Neuronal stem cell (in vitro differentiated cells): ENCODE data around the gene JMJD4.
A peak's percentile ranks its signal among the peaks of the same experiment; 100 is the strongest.

Experiments
- DNase-seq: peaks from one replicate; pipeline ENCODE4 v3.0.0-alpha.2; 2013; ENCODE audit warnings: low spot score
- H2AFZ ChIP-seq: one replicate; pipeline ENCODE4 v1.6.1; 2013; ENCODE audit warnings: mild to moderate bottlenecking, low read length, inconsistent platforms
- H2AK5ac ChIP-seq: 2 replicates; pipeline ENCODE4 v1.6.1; 2013; ENCODE audit warnings: low read depth, mild to moderate bottlenecking, inconsistent platforms, low read length, moderate library complexity, mixed read lengths
- H2BK120ac ChIP-seq: 2 replicates; pipeline ENCODE4 v1.6.1; 2013; ENCODE audit warnings: low read depth, mild to moderate bottlenecking, inconsistent platforms, low read length, moderate library complexity, mixed read lengths
- H2BK12ac ChIP-seq: one replicate; pipeline ENCODE4 v1.6.1; 2013; ENCODE audit warnings: low read length, inconsistent platforms
- H2BK15ac ChIP-seq: 2 replicates; pipeline ENCODE4 v1.6.1; 2013; ENCODE audit warnings: mild to moderate bottlenecking, low read length, inconsistent platforms, mixed read lengths
- H2BK5ac ChIP-seq: one replicate; pipeline ENCODE4 v1.6.1; 2013; ENCODE audit warnings: inconsistent platforms, mild to moderate bottlenecking, low read length, moderate library complexity
- H3K14ac ChIP-seq: one replicate; pipeline ENCODE4 v1.6.1; 2013; ENCODE audit warnings: low read length, inconsistent platforms
- H3K18ac ChIP-seq: 2 replicates; pipeline ENCODE4 v1.6.1; 2013; ENCODE audit warnings: low read length, inconsistent platforms
- H3K23ac ChIP-seq: 2 replicates; pipeline ENCODE4 v1.6.1; 2013; ENCODE audit warnings: low read depth, mild to moderate bottlenecking, mixed read lengths, low read length, inconsistent platforms; ENCODE audit not compliant: poor library complexity
- H3K27ac ChIP-seq: replicated peaks from 3 replicates; pipeline ENCODE4 v1.5.1; 2013; ENCODE audit warnings: low read length, inconsistent platforms
- H3K27me3 ChIP-seq, 3 experiments: 2 replicates each; pipeline ENCODE4 v1.6.1; 2013; ENCODE audit warnings: low read length in 3 of 3, mild to moderate bottlenecking in 2 of 3, inconsistent platforms in 1 of 3, low read depth in 1 of 3, mixed read lengths in 1 of 3, moderate library complexity in 1 of 3; ENCODE audit not compliant: control insufficient read depth in 3 of 3, insufficient read depth in 3 of 3
- H3K36me3 ChIP-seq, 2 donors: replicated peaks in 1 of 2; 2 replicates each; pipeline ENCODE4 v1.6.1; 2013; ENCODE audit warnings: low read length in 2 of 2; ENCODE audit not compliant: control insufficient read depth in 2 of 2, insufficient read depth in 2 of 2
- H3K4ac ChIP-seq: 2 replicates; pipeline ENCODE4 v1.6.1; 2013; ENCODE audit warnings: inconsistent platforms, mild to moderate bottlenecking, low read length, moderate library complexity
- H3K4me1 ChIP-seq, 2 donors: 1 replicate in 1 of 2; 2 replicates in 1 of 2; pipeline ENCODE4 v1.6.1; 2013; ENCODE audit warnings: low read length in 2 of 2, low read depth in 1 of 2; ENCODE audit not compliant: control insufficient read depth in 2 of 2, insufficient read depth in 1 of 2
- H3K4me2 ChIP-seq: one replicate; pipeline ENCODE4 v1.6.1; 2013; ENCODE audit warnings: mild to moderate bottlenecking, low read length, inconsistent platforms; ENCODE audit not compliant: insufficient read depth, poor library complexity, severe bottlenecking
- H3K4me3 ChIP-seq, 2 donors: 2 replicates each; pipeline ENCODE4 v1.5.1; 2013; ENCODE audit warnings: low read length in 2 of 2, mild to moderate bottlenecking in 2 of 2, inconsistent platforms in 1 of 2, moderate library complexity in 1 of 2
- H3K79me1 ChIP-seq: one replicate; pipeline ENCODE4 v1.6.1; 2013; ENCODE audit warnings: low read depth, mild to moderate bottlenecking, inconsistent platforms, low read length, moderate library complexity
- H3K9ac ChIP-seq: one replicate; pipeline ENCODE4 v1.6.1; 2013; ENCODE audit warnings: mild to moderate bottlenecking, low read depth, low read length, inconsistent platforms; ENCODE audit not compliant: poor library complexity
- H3K9me3 ChIP-seq, 2 donors: replicated peaks in 1 of 2; 2 replicates each; pipeline versions ENCODE3 to v1.6.1; 2013; ENCODE audit warnings: low read length in 2 of 2, mild to moderate bottlenecking in 2 of 2, inconsistent platforms in 1 of 2, low read depth in 1 of 2, mixed read lengths in 1 of 2, moderate library complexity in 1 of 2; ENCODE audit not compliant: control insufficient read depth in 2 of 2, insufficient read depth in 1 of 2
- H4K8ac ChIP-seq: one replicate; pipeline ENCODE4 v1.6.1; 2013; ENCODE audit warnings: low read depth, mild to moderate bottlenecking, inconsistent platforms, low read length, moderate library complexity
- H4K91ac ChIP-seq: one replicate; pipeline ENCODE4 v1.6.1; 2013; ENCODE audit warnings: low read length, low read depth, mild to moderate bottlenecking, inconsistent platforms; ENCODE audit not compliant: poor library complexity
- WGBS, 2 donors: extraction: QIAGEN DNeasy Blood & Tissue Kit; methylation state at CpG; one replicate each; pipeline ENCODE4 v1.1.7; 2013; ENCODE audit warnings: missing lambda C conversion rate in 2 of 2, mixed read lengths in 1 of 2; ENCODE audit not compliant: insufficient read length in 2 of 2, insufficient replicate concordance in 1 of 2; ENCODE audit errors: extremely low coverage in 2 of 2; 5-methylcytosine and 5-hydroxymethylcytosine counted together

The JMJD4 gene

DNA sequence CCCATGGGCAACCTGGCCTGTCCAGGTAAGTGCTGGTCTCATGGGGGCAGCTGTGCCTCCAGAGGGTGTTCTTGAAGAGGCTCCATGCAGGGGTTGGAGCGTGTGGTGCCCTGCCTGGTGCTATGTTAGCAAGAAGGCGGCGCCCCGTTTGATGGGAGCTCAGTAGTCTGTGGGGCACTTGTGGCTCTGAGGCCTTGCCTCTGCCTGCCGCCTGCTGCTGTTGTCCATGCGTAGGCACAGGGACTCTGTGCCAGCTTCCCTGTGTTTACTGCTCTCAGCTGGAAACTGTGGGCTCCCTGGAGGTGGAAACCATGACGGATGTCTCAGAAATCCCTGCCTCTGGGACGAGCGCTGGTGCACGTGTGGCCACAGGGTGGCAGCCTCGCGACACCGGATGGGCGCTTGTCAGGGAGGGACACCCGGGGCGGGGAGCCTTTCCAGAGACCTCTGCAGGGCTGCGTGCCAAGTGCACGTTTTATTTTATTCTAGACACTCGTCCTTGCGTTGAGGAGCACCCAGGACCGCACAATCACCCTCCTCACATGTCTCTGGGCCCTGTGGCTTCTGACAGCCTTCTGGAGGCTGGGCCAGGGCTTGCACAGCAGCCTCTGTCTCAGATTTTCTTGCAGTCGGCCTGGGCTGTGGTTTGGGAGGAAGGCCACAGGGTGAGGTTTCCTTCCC is 27.3 kb upstream of the JMJD4 start:
- Histone ChIP-seq H3K4ac (no peak overlapping the region), H2AK5ac (no peak overlapping the region), H3K9me3 (peaks cover 0 to 1% of the 10 kb centered on the region in 2 donors), H3K14ac (no peak overlapping the region), H3K23ac (no peak overlapping the region), H3K4me3 (no peak overlapping the region), H3K18ac (no peak overlapping the region), H3K27me3 (no peaks in the 10 kb centered on the region), H2BK5ac (no peak overlapping the region), H4K91ac (no peak overlapping the region), H2BK120ac (no peak overlapping the region), H2AFZ (no peak overlapping the region), H3K4me2 (no peak overlapping the region), H2BK12ac (no peak overlapping the region), H4K8ac (no peak overlapping the region), H3K79me1 (peaks cover 8% of the 10 kb centered on the region), H3K36me3 (peaks cover 49 to 73% of the 10 kb centered on the region in 2 donors), H3K27ac (no peak overlapping the region), H3K4me1 (no peaks in the 10 kb centered on the region), H2BK15ac (no peak overlapping the region), H3K9ac (no peak overlapping the region)
- WGBS, 2 donors = no CpG with 5 or more reads among the region's 22 CpGs
- DNase-seq = peak; percentile 59

DNA sequence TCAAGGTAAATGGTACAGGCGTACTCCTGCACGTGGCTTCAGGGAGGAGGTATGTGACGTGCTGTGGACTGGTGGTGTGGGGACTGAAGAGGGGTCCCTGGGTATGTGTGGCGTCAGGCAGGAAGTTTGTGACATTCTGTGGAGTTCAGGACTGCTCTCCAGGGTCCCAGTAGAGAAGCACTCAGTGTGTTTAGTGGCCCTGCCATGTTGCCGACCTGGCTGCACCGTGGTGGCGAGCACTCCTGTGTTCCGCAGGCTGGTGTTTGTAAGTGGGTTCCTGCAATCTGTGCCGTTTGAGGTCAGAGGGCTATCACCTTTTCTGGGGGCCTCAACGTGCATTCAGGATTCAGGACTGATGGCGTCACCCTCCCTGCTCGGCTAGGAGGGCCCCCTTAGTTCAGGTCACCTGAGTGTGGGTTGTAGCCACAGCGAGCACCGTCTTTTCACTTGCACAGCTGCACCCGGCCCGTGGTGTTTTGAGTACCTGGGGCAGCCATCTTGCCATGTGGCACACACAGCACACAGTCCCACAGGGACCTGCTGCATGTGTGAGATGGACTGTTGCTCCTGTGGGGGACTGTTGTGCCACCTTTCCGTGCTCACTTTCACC is 26.6 kb upstream of the JMJD4 start:
- no peak overlapping the region for H4K8ac ChIP-seq
- DNase-seq = no peak
- H3K27me3 ChIP-seq = no peaks in the 10 kb centered on the region
- H3K27ac ChIP-seq = no peak overlapping the region
- no peak overlapping the region for H3K9ac ChIP-seq
- no peak overlapping the region for H4K91ac ChIP-seq
- no peak overlapping the region for H2AK5ac ChIP-seq
- no peak overlapping the region for H2BK15ac ChIP-seq
- H3K36me3 ChIP-seq = peaks cover 48 to 73% of the 10 kb centered on the region in 2 donors
- H3K23ac ChIP-seq = no peak overlapping the region
- H3K4me2 ChIP-seq = no peak overlapping the region
- H3K14ac ChIP-seq = no peak overlapping the region
- no peak overlapping the region for H3K4ac ChIP-seq
- no peak overlapping the region for H3K18ac ChIP-seq
- H3K4me1 ChIP-seq = no peaks in the 10 kb centered on the region
- no peak overlapping the region for H2AFZ ChIP-seq
- WGBS, 2 donors = no CpG with 5 or more reads among the region's 17 CpGs
- no peak overlapping the region for H2BK5ac ChIP-seq
- H2BK120ac ChIP-seq = no peak overlapping the region
- no peaks in the 10 kb centered on the region for H3K9me3 ChIP-seq
- H2BK12ac ChIP-seq = no peak overlapping the region
- H3K79me1 ChIP-seq = peaks cover 8% of the 10 kb centered on the region
- H3K4me3 ChIP-seq = no peak overlapping the region

DNA sequence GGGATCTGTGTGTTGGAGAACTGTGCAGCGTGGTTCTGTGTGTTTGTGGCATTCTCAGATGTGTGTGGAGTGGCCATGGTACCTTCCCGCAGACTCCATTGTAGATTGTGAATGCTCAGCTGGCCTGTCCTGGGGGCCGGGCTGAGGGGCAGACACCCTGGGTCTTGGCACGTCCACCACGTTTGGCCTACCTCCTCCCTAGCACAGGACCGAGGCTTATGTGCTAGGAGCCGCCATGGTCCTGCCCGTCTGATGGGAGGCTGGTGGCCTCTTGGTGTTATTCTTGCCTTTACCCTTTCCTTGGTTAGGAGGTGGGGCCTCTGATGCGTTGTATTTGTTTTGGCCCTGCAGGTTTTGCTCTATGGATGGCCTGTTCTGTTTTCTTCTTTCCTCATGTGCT is 25.3 kb upstream of the JMJD4 start:
- Histone ChIP-seq H4K91ac (no peak overlapping the region), H3K4me3 (no peak overlapping the region), H2AFZ (no peak overlapping the region), H3K4ac (no peak overlapping the region), H3K27me3 (no peaks in the 10 kb centered on the region), H3K18ac (no peak overlapping the region), H3K36me3 (peaks cover 49 to 76% of the 10 kb centered on the region in 2 donors), H3K9me3 (no peaks in the 10 kb centered on the region), H2BK5ac (peak overlapping the region; percentile 19), H3K4me2 (no peak overlapping the region), H2BK12ac (no peak overlapping the region), H3K4me1 (no peaks in the 10 kb centered on the region), H4K8ac (no peak overlapping the region), H3K23ac (no peak overlapping the region), H3K27ac (no peak overlapping the region), H3K79me1 (peaks cover 10% of the 10 kb centered on the region), H3K9ac (no peak overlapping the region), H2BK15ac (no peak overlapping the region), H3K14ac (no peak overlapping the region), H2BK120ac (no peak overlapping the region), H2AK5ac (no peak overlapping the region)
- WGBS, 2 donors = no CpG with 5 or more reads among the region's 9 CpGs
- no peak for DNase-seq

DNA sequence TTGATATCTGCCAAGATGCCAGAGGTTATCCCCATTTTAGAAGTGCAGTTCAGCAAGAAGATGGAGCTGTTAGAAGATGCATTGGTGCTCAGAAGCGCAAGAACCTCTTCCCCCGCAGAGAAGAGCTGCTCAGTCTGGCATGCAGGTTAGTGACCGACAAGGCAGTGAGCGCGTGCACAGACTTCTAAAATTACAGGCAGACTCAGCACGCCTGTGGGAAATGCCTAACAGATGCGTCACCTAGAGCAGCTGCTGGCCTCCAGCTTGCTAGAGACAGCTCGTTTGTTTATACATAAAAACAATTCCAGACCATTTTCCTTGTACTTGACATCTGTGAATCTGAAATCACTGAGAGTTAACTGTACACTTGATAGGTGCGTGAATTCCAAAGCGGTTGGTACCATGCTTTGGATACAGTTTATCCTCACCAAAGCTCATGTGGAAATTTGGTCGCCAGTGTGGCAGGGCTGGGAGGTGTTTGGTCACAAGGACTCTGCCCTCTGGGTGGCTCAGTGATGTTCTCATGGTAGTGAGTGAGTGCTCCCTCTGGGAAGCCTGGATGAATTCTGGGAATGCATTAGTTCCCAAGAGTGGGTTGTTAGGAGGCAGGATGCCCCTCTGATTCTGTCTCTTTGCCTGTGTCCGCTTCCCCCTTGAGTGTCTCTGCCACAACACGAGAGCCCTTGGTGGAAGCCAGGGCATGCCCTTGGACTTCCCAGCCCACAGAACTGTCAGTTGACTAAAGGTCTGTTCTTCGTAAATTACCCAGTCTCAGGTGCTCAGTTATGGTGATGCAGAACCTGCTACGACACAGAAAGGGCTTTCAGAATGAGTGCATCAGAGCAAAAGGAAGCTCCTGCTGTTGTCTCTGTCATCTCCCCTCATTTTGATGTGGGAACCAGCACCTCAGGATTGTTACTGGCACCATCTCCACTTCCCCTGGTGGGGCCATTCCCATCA is 24.5 kb upstream of the JMJD4 start:
- H2BK120ac ChIP-seq = no peak overlapping the region
- DNase-seq = no peak
- no peaks in the 10 kb centered on the region for H3K27me3 ChIP-seq
- H3K4me2 ChIP-seq = no peak overlapping the region
- no peak overlapping the region for H3K27ac ChIP-seq
- H3K18ac ChIP-seq = no peak overlapping the region
- H3K79me1 ChIP-seq = peaks cover 10% of the 10 kb centered on the region
- no peak overlapping the region for H3K14ac ChIP-seq
- no peak overlapping the region for H3K9ac ChIP-seq
- no CpG with 5 or more reads among the region's 15 CpGs for WGBS, 2 donors
- no peak overlapping the region for H4K8ac ChIP-seq
- H2AFZ ChIP-seq = no peak overlapping the region
- no peaks in the 10 kb centered on the region for H3K4me1 ChIP-seq
- H3K4me3 ChIP-seq = no peak overlapping the region
- no peak overlapping the region for H2BK15ac ChIP-seq
- H3K23ac ChIP-seq = no peak overlapping the region
- H3K36me3 ChIP-seq = peaks cover 43 to 80% of the 10 kb centered on the region in 2 donors
- peak overlapping the region; percentile 19 for H2BK5ac ChIP-seq
- no peak overlapping the region for H2BK12ac ChIP-seq
- H2AK5ac ChIP-seq = no peak overlapping the region
- H3K9me3 ChIP-seq = no peaks in the 10 kb centered on the region
- no peak overlapping the region for H4K91ac ChIP-seq
- no peak overlapping the region for H3K4ac ChIP-seq
